ENCODE results near the gene YIPF3. TPM values are rescaled to one million over a fixed set of nuclear protein-coding genes. Genes with fewer than 3 reads are reported as not detected.

YIPF3 gene
- total RNA-seq, 1 experiment from 2014 or later, result 81.8 TPM

- TF ChIP-seq SIN3A (IDR thresholded peaks at IDR 0.05; ENCODE audit: borderline replicate concordance, insufficient read depth, low read depth, low read length), result peak; percentile 87; the same call in 1 of the 2 replicates
These were observed 6.5 kb downstream of the YIPF3 start, which contains the start of gene LRRC73 (continued) for GRCh38 chr6:43509984-43510826.

DNA sequence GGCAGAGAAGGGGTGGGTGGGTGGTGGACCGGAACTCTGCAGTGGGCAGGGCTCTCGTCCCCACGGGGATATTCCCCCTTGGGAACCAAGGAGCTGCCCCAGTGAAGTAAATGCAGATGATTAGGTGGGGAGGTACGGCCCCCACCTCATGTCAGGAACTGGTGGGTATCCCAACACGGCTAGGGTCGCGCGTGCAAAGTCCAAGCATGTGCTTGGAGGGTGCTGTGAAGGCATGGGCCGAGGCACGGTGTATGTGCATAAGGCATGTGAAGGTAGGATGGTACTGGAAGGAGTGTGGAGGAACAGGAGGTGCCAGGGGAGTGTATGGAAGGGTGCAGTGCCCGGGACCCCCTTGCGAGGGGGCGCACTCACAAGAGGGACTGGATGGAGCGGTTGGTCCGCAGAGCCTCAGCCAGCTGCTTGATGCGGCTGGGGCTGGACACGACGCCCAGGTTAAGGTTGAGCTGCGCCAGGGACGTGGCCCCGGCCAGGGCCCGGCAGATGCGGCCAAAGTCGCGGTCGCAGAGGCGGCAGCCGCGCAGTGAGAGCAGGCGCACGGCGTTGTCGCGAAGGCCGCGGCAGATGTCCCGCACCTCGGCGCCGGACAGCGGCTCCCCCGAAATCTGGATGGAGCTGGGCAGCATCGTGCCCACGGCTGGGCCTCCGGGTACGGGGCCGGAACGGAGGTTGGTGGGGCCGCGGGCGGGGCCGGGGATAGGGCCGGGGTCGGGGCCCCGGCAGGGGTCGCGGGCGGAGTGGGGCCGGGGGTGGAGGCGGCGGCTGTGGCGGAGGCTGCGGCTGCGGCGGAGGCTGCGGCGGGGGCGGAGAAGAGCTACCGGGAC is 7.4 kb downstream of the YIPF3 start:
- DNase-seq (ENCODE audit: low read depth, low spot score), result no peak
- CTCF ChIA-PET, result interaction anchor here (0.8 kb wide), 1 partner anchor 32 kb away, joined by 3 read pairs; the partner anchor contains the start of gene TJAP1
- Histone ChIP-seq H3K9me3 (ENCODE audit: control insufficient read depth, insufficient read depth, low read depth, low read length) (no peaks in the 10 kb centered on the region), H3K27me3 (ENCODE audit: control insufficient read depth, insufficient read depth, low read length) (no peaks in the 10 kb centered on the region), H3K27ac (ENCODE audit: low read length) (peak overlapping the region; percentile 48; the same call in 1 of the 2 replicates), H3K36me3 (ENCODE audit: control insufficient read depth, insufficient read depth, low read length) (peaks cover 2% of the 10 kb centered on the region; the same call in 1 of the 2 replicates), H3K4me3 (ENCODE audit: low read depth in 2 of 2, low read length in 2 of 2) (peak overlapping the region; percentile 52 to 59), H3K4me1 (ENCODE audit: control insufficient read depth, insufficient read depth, low read length) (peaks cover 14% of the 10 kb centered on the region)
- no peak for TF ChIP-seq SIN3A (IDR thresholded peaks at IDR 0.05; ENCODE audit: borderline replicate concordance, insufficient read depth, low read depth, low read length)
- TF ChIP-seq POLR2AphosphoS5 (IDR thresholded peaks at IDR 0.05; ENCODE audit: low read depth, low read length), result no peak
- TF ChIP-seq, protein P1, sequence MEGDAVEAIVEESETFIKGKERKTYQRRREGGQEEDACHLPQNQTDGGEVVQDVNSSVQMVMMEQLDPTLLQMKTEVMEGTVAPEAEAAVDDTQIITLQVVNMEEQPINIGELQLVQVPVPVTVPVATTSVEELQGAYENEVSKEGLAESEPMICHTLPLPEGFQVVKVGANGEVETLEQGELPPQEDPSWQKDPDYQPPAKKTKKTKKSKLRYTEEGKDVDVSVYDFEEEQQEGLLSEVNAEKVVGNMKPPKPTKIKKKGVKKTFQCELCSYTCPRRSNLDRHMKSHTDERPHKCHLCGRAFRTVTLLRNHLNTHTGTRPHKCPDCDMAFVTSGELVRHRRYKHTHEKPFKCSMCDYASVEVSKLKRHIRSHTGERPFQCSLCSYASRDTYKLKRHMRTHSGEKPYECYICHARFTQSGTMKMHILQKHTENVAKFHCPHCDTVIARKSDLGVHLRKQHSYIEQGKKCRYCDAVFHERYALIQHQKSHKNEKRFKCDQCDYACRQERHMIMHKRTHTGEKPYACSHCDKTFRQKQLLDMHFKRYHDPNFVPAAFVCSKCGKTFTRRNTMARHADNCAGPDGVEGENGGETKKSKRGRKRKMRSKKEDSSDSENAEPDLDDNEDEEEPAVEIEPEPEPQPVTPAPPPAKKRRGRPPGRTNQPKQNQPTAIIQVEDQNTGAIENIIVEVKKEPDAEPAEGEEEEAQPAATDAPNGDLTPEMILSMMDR (IDR thresholded peaks at IDR 0.05), result no peak
- TF ChIP-seq TCF7L2 (IDR thresholded peaks at IDR 0.05; ENCODE audit: low read depth, low read length), result no peak
- no peak for TF ChIP-seq REST (IDR thresholded peaks at IDR 0.05; ENCODE audit: insufficient read depth in 1 of 2, low read depth in 2 of 2, low read length in 1 of 2)
- peak; percentile 32 for ATAC-seq
- intact Hi-C loops (cut with micrococcal nuclease; ENCODE audit: unreplicated experiment), result no loop called here
- in situ Hi-C loops (cut with HindIII; ENCODE audit: low pct_unique_long_range_greater_than_20kb, low sequenced_read_pairs), result no loop called here
- POLR2A ChIA-PET, result interaction anchor here (0.6 to 0.8 kb wide), 3 partner anchors 8 to 140 kb away, joined by 3 to 16 read pairs (median 3); partner anchors contain the start of gene ZNF318
- no TSS peak for BruUV-seq (replicated peaks)
